Neural crest cell (in vitro differentiated cells): ENCODE results near the gene VPS36. TPM values are rescaled to one million over a fixed set of nuclear protein-coding genes. Genes with fewer than 3 reads are reported as not detected.
"Not testable (repeated sequence)": the region's sequence is repeated elsewhere in the genome, so short reads cannot be mapped to it uniquely, and the experiment has no call there.

ENCODE experiments used
- DNase-seq: peaks from one replicate; pipeline ENCODE4 v3.0.0; 2021; ENCODE audit warnings: low read depth, mixed read lengths, low spot score
- H3K27ac Mint-ChIP-seq: one replicate; pipeline ENCODE4 v1.8.0; 2021; ENCODE audit warnings: mild to moderate bottlenecking, mixed read lengths; ENCODE audit not compliant: unreplicated experiment
- H3K27me3 Mint-ChIP-seq: 2 replicates; pipeline ENCODE4 v1.8.0; 2021; ENCODE audit warnings: low read depth, mild to moderate bottlenecking, mixed read lengths
- H3K36me3 Mint-ChIP-seq: 2 replicates; pipeline ENCODE4 v1.8.0; 2021; ENCODE audit warnings: low read depth, mild to moderate bottlenecking, mixed read lengths
- H3K4me1 Mint-ChIP-seq: 2 replicates; pipeline ENCODE4 v1.8.0; 2021; ENCODE audit warnings: mixed read lengths
- H3K4me3 Mint-ChIP-seq: one replicate; pipeline ENCODE4 v1.8.0; 2021; ENCODE audit warnings: mild to moderate bottlenecking, mixed read lengths
- H3K9me3 Mint-ChIP-seq: 2 replicates; pipeline ENCODE4 v1.8.0; 2021; ENCODE audit warnings: mixed read lengths
- long read RNA-seq: library from polyadenylated mRNA; unstranded; transcript quantifications from one replicate; pipeline ENCODE4 v2.0.0, GENCODE V29; 2020
- total RNA-seq: library from RNA; stranded (reverse); gene quantifications from 2 replicates; pipeline ENCODE4 v1.2.1, GENCODE V29; 2021
- TF ChIP-seq, protein P1 (sequence below): fragments of 200-600 bp; sonication (generic); conservative IDR thresholded peaks from 2 replicates; pipeline ENCODE4 v1.5.0; 2021; ENCODE audit warnings: antibody characterized with exemption, mild to moderate bottlenecking

Gene VPS36, protein sequence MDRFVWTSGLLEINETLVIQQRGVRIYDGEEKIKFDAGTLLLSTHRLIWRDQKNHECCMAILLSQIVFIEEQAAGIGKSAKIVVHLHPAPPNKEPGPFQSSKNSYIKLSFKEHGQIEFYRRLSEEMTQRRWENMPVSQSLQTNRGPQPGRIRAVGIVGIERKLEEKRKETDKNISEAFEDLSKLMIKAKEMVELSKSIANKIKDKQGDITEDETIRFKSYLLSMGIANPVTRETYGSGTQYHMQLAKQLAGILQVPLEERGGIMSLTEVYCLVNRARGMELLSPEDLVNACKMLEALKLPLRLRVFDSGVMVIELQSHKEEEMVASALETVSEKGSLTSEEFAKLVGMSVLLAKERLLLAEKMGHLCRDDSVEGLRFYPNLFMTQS
- 33.6 and 37.1 TPM in 2 replicates for total RNA-seq
- long read RNA-seq, full-length matches to known transcripts, result 23 of 39 reads
- long read RNA-seq, partial matches to known transcripts, result 5 of 39 reads
- long read RNA-seq, other reads (novel, unspliced or antisense), result 11 of 39 reads

DNA sequence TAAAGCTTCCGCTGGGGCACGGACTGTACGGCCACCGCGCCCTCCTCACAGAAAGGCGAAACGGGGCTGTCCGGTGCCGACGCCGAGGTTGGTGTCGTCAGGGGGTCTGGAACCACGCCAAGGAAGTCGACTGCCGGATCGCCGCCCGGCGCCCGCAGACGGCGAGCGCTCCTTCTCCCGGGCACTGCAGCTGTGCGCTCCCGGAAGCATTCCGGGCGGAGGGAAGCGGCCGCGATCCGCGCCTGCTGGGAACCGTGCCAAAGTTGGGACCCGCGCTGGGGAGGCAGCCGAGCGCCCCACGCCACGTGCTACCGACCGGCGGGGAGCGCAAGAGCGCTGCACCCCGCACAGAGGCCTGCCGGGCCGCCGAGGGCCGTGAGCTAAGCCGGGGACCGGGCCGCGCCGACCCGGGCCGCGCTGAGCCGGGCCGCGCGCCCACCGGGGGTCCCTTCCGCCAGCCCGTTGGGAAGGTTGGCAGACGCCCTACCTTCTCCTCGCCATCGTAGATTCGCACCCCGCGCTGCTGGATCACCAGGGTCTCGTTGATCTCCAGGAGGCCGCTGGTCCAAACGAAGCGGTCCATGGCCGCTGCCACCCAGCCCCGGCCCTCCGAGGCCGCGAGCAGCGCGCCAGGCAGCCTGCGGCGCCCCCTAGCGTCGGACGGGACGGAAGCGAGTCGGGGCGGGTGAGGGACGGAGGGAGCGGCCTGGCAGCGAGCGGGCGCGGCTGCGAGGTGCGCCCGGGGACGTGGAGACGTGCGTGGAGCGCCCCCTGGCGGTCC, at the start of gene VPS36:
Gene VPS36, minus strand, starts transcription at position 623 of the 781 bp plus-strand sequence. Its CDS starts 40 bp downstream, at position 583.
- H3K27me3 Mint-ChIP-seq, result no peaks in the 10 kb centered on the region
- peak within 1 kb of the TSS; percentile 89 for H3K4me3 Mint-ChIP-seq
- peak; percentile 98 for DNase-seq
- H3K27ac Mint-ChIP-seq, result peak within 1 kb of the TSS; percentile 98
- TF ChIP-seq, protein P1, sequence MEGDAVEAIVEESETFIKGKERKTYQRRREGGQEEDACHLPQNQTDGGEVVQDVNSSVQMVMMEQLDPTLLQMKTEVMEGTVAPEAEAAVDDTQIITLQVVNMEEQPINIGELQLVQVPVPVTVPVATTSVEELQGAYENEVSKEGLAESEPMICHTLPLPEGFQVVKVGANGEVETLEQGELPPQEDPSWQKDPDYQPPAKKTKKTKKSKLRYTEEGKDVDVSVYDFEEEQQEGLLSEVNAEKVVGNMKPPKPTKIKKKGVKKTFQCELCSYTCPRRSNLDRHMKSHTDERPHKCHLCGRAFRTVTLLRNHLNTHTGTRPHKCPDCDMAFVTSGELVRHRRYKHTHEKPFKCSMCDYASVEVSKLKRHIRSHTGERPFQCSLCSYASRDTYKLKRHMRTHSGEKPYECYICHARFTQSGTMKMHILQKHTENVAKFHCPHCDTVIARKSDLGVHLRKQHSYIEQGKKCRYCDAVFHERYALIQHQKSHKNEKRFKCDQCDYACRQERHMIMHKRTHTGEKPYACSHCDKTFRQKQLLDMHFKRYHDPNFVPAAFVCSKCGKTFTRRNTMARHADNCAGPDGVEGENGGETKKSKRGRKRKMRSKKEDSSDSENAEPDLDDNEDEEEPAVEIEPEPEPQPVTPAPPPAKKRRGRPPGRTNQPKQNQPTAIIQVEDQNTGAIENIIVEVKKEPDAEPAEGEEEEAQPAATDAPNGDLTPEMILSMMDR, result peak; percentile 100
- H3K9me3 Mint-ChIP-seq, result no peaks in the 10 kb centered on the region
- no peaks in the 10 kb centered on the region for H3K36me3 Mint-ChIP-seq
- H3K4me1 Mint-ChIP-seq, result peaks cover 41% of the 10 kb centered on the region

DNA sequence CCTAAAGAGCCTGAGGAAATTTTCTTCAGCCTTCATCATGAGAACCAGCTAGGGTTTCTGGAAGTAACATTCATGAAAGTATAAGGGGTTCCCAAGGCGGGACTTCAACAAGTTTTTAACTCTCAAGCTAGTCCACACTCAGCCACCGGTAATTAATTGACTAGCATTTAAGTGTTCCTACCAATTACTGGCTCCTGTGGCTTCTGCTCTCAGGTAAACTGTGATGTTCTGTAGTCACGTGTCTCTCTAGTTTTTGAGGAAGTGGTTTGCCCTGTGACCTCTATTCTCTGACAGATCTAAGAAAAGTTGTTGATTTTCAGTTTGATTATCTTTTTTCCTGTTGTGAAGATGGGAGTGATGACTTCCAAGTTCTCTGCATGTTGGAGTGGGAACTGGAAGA, 47.5 kb upstream of the VPS36 start:
- not testable (repeated sequence) for H3K36me3 Mint-ChIP-seq, DNase-seq, H3K4me3 Mint-ChIP-seq, H3K27me3 Mint-ChIP-seq, H3K4me1 Mint-ChIP-seq, H3K9me3 Mint-ChIP-seq, H3K27ac Mint-ChIP-seq

DNA sequence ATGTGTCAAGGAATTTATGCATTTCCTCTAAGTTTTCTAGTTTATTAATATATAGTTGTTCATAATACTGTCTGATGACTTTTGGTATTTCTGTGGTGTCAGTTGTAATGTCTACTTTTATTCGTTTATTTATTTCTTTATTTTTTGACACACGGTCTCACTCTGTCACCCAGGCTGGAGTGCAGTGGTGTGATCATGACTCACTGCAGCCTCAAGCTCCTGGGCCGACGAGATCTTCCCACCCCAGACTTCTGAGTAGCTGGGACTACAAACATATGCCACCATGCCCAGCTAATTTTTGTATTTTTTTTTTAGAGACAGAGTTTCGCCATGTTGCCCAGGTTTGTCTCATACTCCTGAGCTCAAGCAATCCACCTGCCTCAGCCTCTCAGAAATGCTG, 43.8 kb upstream of the VPS36 start:
- not testable (repeated sequence) for H3K27me3 Mint-ChIP-seq, H3K9me3 Mint-ChIP-seq, H3K27ac Mint-ChIP-seq

DNA sequence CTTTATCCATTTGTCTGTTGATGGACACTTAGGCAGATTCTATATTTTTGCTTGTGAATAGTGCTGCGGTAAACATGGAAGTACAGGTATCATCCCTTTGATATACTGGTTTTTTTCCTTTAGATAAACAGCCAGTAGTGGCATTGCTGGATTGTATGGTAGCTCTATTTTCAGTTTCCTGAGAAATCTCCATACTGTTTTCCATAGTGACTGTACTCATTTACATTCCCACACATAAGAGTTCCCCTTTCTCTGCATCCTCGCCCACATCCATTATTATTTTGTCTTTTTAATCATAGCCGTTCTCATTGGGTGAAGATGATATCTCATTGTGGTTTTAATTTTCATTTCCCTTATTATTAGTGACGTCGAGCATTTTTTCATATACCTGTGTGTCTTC, 40.6 kb upstream of the VPS36 start:
- not testable (repeated sequence) for H3K4me3 Mint-ChIP-seq, H3K27me3 Mint-ChIP-seq, H3K36me3 Mint-ChIP-seq, H3K9me3 Mint-ChIP-seq, H3K27ac Mint-ChIP-seq, H3K4me1 Mint-ChIP-seq, DNase-seq

More for the DNA sequence above, 43.8 kb upstream of the VPS36 start:
- not testable (repeated sequence) for H3K4me3 Mint-ChIP-seq, H3K4me1 Mint-ChIP-seq, DNase-seq, H3K36me3 Mint-ChIP-seq

DNA sequence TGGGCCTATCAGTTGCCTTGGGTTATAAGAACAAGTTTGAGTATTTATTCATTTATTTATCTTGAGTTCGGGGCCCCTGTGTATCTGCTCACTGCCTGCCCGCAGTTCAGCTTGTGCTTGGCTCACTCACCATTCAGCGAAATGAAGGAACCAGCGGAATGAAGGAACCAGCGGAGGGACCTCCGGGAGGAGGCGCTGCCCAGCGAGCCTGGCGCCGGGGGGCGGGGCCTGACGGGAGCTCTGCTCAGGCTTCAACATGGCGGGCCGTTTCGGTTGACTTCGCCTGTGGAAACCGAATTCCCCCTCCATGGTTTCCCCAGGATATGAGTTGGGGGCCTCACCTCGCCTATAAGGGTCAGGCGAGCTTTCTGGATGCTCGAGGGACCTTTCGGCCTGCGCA, 38.3 kb upstream of the VPS36 start:
- not testable (repeated sequence) for H3K36me3 Mint-ChIP-seq

DNA sequence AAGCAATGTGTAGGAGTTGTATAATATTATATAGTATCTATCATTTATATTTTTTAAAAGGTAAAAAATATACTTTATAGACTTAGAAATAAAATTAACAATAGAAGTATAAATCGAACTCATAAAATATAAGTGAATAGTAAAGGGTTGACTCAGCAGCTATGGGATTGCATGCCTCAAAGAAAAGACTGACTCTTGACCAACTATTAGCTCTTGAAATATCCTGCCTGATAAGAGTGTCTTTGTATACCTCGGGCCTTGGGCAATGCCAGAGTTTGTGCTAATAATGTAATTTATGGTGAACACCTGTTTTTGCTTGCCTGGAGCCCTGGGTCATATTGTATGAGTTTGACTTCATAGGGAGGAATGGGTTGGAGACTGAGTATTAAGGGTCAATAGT, 36.6 kb upstream of the VPS36 start:
- H3K4me3 Mint-ChIP-seq, H3K36me3 Mint-ChIP-seq, H3K27me3 Mint-ChIP-seq, H3K9me3 Mint-ChIP-seq, H3K4me1 Mint-ChIP-seq, DNase-seq, H3K27ac Mint-ChIP-seq: not testable (repeated sequence)

More for the DNA sequence above, 38.3 kb upstream of the VPS36 start:
- not testable (repeated sequence) for H3K9me3 Mint-ChIP-seq, H3K4me1 Mint-ChIP-seq, H3K4me3 Mint-ChIP-seq, H3K27me3 Mint-ChIP-seq, DNase-seq, H3K27ac Mint-ChIP-seq

DNA sequence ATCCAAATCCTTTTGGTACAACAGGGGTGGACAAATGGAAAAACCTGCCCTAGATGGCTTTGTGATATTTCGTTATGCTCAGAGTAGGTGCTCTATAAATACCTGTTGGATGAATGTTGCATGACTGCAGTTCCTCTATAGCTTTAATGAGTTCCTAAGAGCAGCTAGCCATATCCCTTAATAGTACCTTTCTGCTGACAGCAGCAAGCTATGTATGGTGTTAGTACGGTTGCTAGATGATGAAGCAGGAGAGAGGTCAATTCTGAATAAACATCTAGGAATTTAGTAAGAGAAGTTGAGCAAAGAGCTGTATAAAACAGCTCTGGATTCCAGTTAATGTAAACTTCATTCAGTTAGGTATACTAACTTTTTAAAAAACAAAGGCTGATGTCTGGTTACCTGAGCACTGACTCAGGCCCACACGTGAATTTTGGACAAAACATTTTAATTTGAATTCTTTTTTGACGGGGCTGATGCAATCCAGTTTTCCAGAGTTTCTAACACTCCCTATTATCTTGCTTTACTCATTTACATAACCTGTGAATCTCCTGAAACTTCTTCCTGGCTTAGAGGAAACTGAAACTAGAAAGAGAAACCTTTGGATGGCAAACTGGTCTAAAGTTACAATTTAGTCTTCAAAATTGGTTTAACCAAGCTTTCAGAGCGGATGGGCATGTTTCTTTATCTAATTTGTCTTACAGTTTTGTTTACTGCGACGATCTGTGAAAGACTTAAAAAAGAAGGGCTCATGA, 30.4 kb upstream of the VPS36 start:
- H3K27ac Mint-ChIP-seq, DNase-seq, H3K4me3 Mint-ChIP-seq, H3K27me3 Mint-ChIP-seq, H3K4me1 Mint-ChIP-seq, H3K36me3 Mint-ChIP-seq, H3K9me3 Mint-ChIP-seq: not testable (repeated sequence)

DNA sequence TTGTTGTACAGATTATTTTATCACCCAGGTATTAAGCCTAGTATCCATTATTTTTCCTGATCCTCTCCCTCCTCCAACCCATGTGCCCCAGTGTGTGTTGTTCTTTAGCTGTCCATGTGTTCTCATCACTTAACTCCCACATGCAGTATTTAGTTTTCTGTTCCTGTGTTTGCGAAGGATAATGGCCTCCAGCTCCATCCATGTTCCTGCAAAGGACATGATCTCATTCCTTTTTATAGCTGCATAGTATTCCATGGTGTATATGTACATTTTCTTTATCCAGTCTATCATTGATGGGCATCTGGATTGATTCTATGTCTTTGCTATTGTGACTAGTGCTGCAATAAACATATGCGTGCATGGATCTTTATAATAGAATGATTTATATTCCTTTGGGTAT, 18.1 kb upstream of the VPS36 start:
- not testable (repeated sequence) for H3K4me1 Mint-ChIP-seq, H3K4me3 Mint-ChIP-seq, DNase-seq, H3K9me3 Mint-ChIP-seq, H3K27me3 Mint-ChIP-seq, H3K27ac Mint-ChIP-seq
- peaks cover 40% of the 10 kb centered on the region for H3K36me3 Mint-ChIP-seq
